Mesendoderm (in vitro differentiated cells): ENCODE measurements around the gene FGA. TPM values are rescaled to one million over a fixed set of nuclear protein-coding genes. Genes with fewer than 3 reads are reported as not detected.
A peak's percentile ranks its signal among the peaks of the same experiment; 100 is the strongest.

Source experiments
- DNase-seq: peaks from one replicate; pipeline ENCODE4 v3.0.0; 2013
- H2AK5ac ChIP-seq: 2 replicates; pipeline ENCODE4 v1.6.1; 2013; ENCODE audit warnings: low read length, inconsistent platforms
- H2BK120ac ChIP-seq: 2 replicates; pipeline ENCODE4 v1.6.1; 2013; ENCODE audit warnings: low read depth, mild to moderate bottlenecking, low read length, moderate library complexity, mixed read lengths
- H2BK15ac ChIP-seq: replicated peaks from 2 replicates; pipeline ENCODE4 v1.6.1; 2013; ENCODE audit warnings: low read depth, mild to moderate bottlenecking, moderate library complexity
- H2BK5ac ChIP-seq: 2 replicates; pipeline ENCODE4 v1.6.1; 2013; ENCODE audit warnings: low read length, inconsistent platforms
- H3K18ac ChIP-seq: 2 replicates; pipeline ENCODE4 v1.6.1; 2013; ENCODE audit warnings: mild to moderate bottlenecking, low read length, mixed read lengths
- H3K23ac ChIP-seq: one replicate; pipeline ENCODE4 v1.6.1; 2013; ENCODE audit warnings: low read length
- H3K27ac ChIP-seq: 2 replicates; pipeline ENCODE4 v1.5.1; 2013; ENCODE audit warnings: low read depth, mild to moderate bottlenecking, inconsistent platforms, low read length, moderate library complexity
- H3K27me3 ChIP-seq: 2 replicates; pipeline ENCODE4 v1.6.1; 2013; ENCODE audit warnings: low read length, control low read depth, mild to moderate bottlenecking, inconsistent platforms; ENCODE audit not compliant: insufficient read depth, poor library complexity
- H3K36me3 ChIP-seq: 2 replicates; pipeline ENCODE4 v1.6.1; 2013; ENCODE audit warnings: low read length, inconsistent platforms; ENCODE audit not compliant: control insufficient read depth, insufficient read depth
- H3K4ac ChIP-seq: one replicate; pipeline ENCODE4 v1.6.1; 2013; ENCODE audit warnings: low read depth, mild to moderate bottlenecking, low read length, moderate library complexity
- H3K4me1 ChIP-seq: 2 replicates; pipeline ENCODE4 v1.6.1; 2013; ENCODE audit warnings: low read depth, low read length, inconsistent platforms; ENCODE audit not compliant: control insufficient read depth
- H3K4me2 ChIP-seq: 2 replicates; pipeline ENCODE4 v1.6.1; 2013; ENCODE audit warnings: low read length
- H3K4me3 ChIP-seq: 2 replicates; pipeline ENCODE4 v1.5.1; 2013; ENCODE audit warnings: mild to moderate bottlenecking, low read length
- H3K56ac ChIP-seq: one replicate; pipeline ENCODE4 v1.6.1; 2013; ENCODE audit warnings: low read length
- H3K79me1 ChIP-seq: 2 replicates; pipeline ENCODE4 v1.6.1; 2013; ENCODE audit warnings: low read length, inconsistent platforms
- H3K79me2 ChIP-seq: 2 replicates; pipeline ENCODE4 v1.6.1; 2013; ENCODE audit warnings: mild to moderate bottlenecking, low read length; ENCODE audit not compliant: control insufficient read depth, insufficient read depth
- H3K9ac ChIP-seq: 2 replicates; pipeline ENCODE4 v1.6.1; 2013; ENCODE audit warnings: low read length, inconsistent platforms
- H4K5ac ChIP-seq: one replicate; pipeline ENCODE4 v1.6.1; 2013; ENCODE audit warnings: low read length
- H4K8ac ChIP-seq: one replicate; pipeline ENCODE4 v1.6.1; 2013; ENCODE audit warnings: low read depth, mild to moderate bottlenecking, control low read depth, low read length, moderate library complexity
- WGBS: extraction: QIAGEN DNeasy Blood & Tissue Kit; methylation state at CpG from one replicate; pipeline ENCODE4 v1.1.7; 2013; ENCODE audit warnings: low lambda C conversion rate, missing lambda C conversion rate; ENCODE audit not compliant: insufficient coverage; ENCODE audit errors: extremely low coverage; 5-methylcytosine and 5-hydroxymethylcytosine counted together
- polyA plus RNA-seq, 2 experiments: library from polyadenylated mRNA; stranded (reverse); fragments of 200-250 nt; gene quantifications; one replicate each; pipeline ENCODE4 v1.2.3, GENCODE V29; 2013

FGA gene
- polyA plus RNA-seq (2013, experiment 1 of 2) = 0.03 TPM
- polyA plus RNA-seq (2013, experiment 2 of 2) = not detected

DNA sequence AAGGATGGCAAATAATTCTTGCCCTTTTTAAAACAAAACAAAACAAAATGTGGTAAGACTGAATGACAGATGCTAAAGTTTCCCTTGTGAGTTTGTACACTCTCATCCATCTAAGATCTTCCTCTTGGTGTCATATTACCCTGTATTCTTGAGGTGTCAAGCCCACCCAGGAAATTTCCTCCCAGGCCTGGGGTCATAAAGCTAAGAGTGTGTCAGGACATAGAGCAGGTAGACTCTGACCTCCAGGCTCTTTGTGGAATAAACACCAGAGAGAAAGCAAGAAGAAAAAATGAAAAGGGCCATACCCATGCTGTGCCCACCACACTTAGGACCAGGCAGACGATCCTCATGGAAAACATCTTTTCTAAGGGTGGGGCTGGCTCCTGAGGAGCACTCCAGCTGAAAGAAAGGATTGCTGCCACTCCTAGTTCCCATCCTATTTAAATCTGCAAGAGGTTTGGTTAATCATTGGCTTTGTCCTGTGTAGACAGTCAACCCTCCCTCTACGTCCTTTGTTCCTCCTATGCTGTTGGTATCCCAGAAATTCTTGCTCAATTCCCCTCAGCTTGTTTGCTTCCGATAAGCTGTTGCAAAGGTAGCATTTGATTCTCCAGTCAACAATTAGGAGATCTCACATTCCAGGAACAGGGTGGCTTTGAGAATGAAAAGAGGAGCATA lies at the start of gene FGA:
TSS of gene FGA (minus strand) at position 414 of the 678 bp plus-strand sequence. CDS start at position 359, 55 bp downstream.
- H4K8ac ChIP-seq = no peak within 1 kb of the TSS
- H3K79me1 ChIP-seq = no peaks in the 10 kb centered on the region
- no peaks in the 10 kb centered on the region for H3K79me2 ChIP-seq
- no peak within 1 kb of the TSS for H3K18ac ChIP-seq
- no peak within 1 kb of the TSS for H2BK120ac ChIP-seq
- peak; percentile 47 for DNase-seq
- no peak within 1 kb of the TSS for H3K9ac ChIP-seq
- H2BK15ac ChIP-seq = no peak within 1 kb of the TSS
- no peaks in the 10 kb centered on the region for H3K27me3 ChIP-seq
- H4K5ac ChIP-seq = no peak within 1 kb of the TSS
- no peak within 1 kb of the TSS for H2BK5ac ChIP-seq
- no peak within 1 kb of the TSS for H3K4me3 ChIP-seq
- no peak within 1 kb of the TSS for H3K27ac ChIP-seq
- no peaks in the 10 kb centered on the region for H3K4me1 ChIP-seq
- H3K4me2 ChIP-seq = no peak within 1 kb of the TSS
- no peak within 1 kb of the TSS for H3K4ac ChIP-seq
- H3K36me3 ChIP-seq = no peaks in the 10 kb centered on the region
- H3K56ac ChIP-seq = no peak within 1 kb of the TSS
- no peak within 1 kb of the TSS for H2AK5ac ChIP-seq
- H3K23ac ChIP-seq = no peak within 1 kb of the TSS
- WGBS = no CpG with 5 or more reads among the region's 3 CpGs

DNA sequence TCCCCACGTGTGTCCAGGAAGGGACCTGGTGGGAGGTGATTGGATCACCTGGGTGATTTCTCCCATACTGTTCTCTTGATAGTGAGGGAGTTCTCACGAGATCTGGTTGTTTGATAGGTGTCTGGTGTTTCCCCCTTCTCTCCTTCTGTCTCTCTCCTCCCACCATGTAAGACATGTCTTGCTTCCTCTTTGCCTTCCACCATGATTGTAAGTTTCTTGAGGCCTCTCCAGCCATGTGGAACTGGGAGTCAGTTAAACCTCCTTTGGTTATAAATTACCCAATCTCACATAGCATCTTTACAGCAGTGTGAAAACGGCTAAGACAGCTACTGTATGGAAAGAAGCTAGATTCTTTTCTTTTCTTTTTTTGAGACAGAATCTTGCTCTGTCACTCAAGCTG lies 43.5 kb upstream of the FGA start:
- Histone ChIP-seq H3K56ac (no peak overlapping the region), H2BK5ac (no peak overlapping the region), H3K4ac (no peak overlapping the region), H3K9ac (no peak overlapping the region), H3K79me2 (no peaks in the 10 kb centered on the region), H2BK15ac (no peak overlapping the region), H3K4me1 (no peaks in the 10 kb centered on the region), H3K18ac (no peak overlapping the region), H3K4me2 (no peak overlapping the region), H3K79me1 (no peaks in the 10 kb centered on the region), H3K4me3 (no peak overlapping the region), H4K5ac (no peak overlapping the region), H3K27me3 (no peaks in the 10 kb centered on the region), H3K27ac (no peak overlapping the region), H2BK120ac (no peak overlapping the region), H3K36me3 (no peaks in the 10 kb centered on the region), H4K8ac (no peak overlapping the region), H2AK5ac (no peak overlapping the region), H3K23ac (no peak overlapping the region)
- no CpG with 5 or more reads among the region's 3 CpGs for WGBS
- no peak for DNase-seq

DNA sequence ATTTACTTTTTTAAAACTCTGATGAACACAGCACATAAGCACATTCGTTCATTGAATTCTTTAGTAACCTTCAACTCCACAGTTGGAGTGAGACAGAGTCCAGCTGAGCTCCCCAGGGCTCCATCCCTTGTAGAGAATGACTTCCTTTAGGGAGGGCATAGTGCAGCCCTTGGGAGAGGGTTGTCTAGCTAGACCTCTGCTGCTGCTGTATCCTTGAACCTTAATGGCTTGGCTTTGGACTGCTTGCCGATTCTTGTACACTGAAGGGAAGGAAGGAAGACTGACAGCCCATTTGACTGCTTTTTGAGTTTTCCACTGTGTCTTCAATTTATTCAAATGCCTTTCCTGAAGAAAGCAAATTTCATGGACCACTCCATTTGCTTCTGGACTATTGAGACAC lies 41.3 kb upstream of the FGA start:
- Histone ChIP-seq H3K27ac (no peak overlapping the region), H3K27me3 (peaks cover 5% of the 10 kb centered on the region), H3K4ac (no peak overlapping the region), H3K4me2 (no peak overlapping the region), H4K8ac (no peak overlapping the region), H3K23ac (no peak overlapping the region), H2AK5ac (no peak overlapping the region), H2BK5ac (no peak overlapping the region), H3K36me3 (no peaks in the 10 kb centered on the region), H3K79me2 (no peaks in the 10 kb centered on the region), H2BK120ac (no peak overlapping the region), H4K5ac (no peak overlapping the region), H3K4me1 (peaks cover 3% of the 10 kb centered on the region), H3K79me1 (no peaks in the 10 kb centered on the region), H3K56ac (no peak overlapping the region), H3K9ac (no peak overlapping the region), H3K4me3 (no peak overlapping the region), H2BK15ac (no peak overlapping the region), H3K18ac (no peak overlapping the region)
- WGBS = no CpG with 5 or more reads among the region's 2 CpGs
- DNase-seq = no peak

DNA sequence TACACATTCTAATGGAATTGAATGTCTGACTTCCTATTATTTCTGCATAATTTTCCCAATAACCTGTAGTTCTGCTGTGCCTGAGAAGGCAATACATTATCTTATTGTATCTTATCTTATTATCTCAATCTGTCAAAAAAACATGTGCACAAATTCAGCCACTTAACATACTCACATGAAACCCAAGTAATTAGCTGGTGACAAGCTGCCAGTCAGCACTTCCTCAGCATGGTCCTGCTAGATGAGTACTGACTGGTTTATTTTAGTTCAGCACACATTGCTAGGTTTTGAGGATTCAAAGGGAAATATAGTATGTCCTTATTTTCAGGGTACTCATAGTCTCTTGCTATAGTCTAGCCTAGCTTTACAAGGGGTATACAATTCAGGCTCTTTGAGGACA lies 39.8 kb upstream of the FGA start:
- Histone ChIP-seq H3K9ac (no peak overlapping the region), H2BK120ac (no peak overlapping the region), H3K4me1 (peaks cover 3% of the 10 kb centered on the region), H3K4me2 (no peak overlapping the region), H3K79me2 (no peaks in the 10 kb centered on the region), H3K27ac (no peak overlapping the region), H3K27me3 (peaks cover 5% of the 10 kb centered on the region), H4K5ac (no peak overlapping the region), H3K4me3 (no peak overlapping the region), H3K36me3 (no peaks in the 10 kb centered on the region), H2AK5ac (no peak overlapping the region), H3K56ac (no peak overlapping the region), H2BK15ac (no peak overlapping the region), H2BK5ac (no peak overlapping the region), H3K4ac (no peak overlapping the region), H3K23ac (no peak overlapping the region), H3K18ac (no peak overlapping the region), H3K79me1 (no peaks in the 10 kb centered on the region), H4K8ac (no peak overlapping the region)
- no peak for DNase-seq

DNA sequence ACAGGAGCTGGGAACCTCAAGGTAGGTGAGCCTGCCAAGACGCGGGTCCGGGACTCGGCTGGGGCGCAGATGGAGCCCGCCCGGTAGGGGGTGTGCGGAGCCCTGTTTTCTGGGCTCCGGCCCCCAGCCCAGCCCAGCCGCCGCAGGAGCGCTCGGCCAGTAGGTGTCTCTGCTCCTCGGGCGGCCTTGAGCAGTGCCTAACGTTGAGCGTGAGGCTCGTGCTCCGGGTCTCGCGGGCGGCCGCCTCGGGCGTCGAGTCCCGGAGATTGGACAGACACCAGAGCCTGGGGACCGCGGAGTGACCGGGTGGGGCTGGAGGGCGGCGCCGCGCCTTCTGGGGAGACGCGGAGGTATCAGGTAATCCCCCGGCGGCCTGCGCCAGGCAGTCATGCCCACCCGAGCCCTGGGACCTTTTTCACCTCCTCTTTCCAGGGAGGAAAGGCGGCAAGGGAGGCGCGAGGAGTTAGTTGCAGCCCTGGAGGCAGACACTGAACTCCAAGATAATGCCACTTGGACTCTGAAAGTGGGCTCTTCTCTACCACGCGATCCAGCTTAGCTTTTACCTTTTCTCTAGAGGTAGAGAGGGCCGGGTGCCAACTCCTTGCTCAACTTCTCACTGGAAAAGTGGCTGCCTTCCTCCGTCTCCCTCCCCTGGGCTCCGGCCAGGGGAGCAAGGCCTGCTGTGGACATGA lies 36.4 kb upstream of the FGA start:
- Histone ChIP-seq H3K4me3 (peak overlapping the region; percentile 33), H3K36me3 (no peaks in the 10 kb centered on the region), H3K79me2 (no peaks in the 10 kb centered on the region), H4K5ac (no peak overlapping the region), H3K56ac (peak overlapping the region; percentile 81), H2BK5ac (no peak overlapping the region), H3K27ac (no peak overlapping the region), H3K79me1 (no peaks in the 10 kb centered on the region), H3K4me1 (peaks cover 3% of the 10 kb centered on the region), H3K9ac (peak overlapping the region; percentile 52), H4K8ac (no peak overlapping the region), H3K27me3 (peaks cover 5% of the 10 kb centered on the region), H2BK15ac (no peak overlapping the region), H3K4ac (no peak overlapping the region), H3K18ac (no peak overlapping the region), H2BK120ac (no peak overlapping the region), H3K23ac (peak overlapping the region; percentile 48), H3K4me2 (peak overlapping the region; percentile 68), H2AK5ac (no peak overlapping the region)
- no CpG with 5 or more reads among the region's 48 CpGs for WGBS
- DNase-seq = peak; percentile 86
